CD4-positive, alpha-beta T cell treated with Interferon gamma for 1 hour (primary cell): ENCODE data around the gene VWA7.

Experiments
- DNase-seq: peaks from one replicate; pipeline ENCODE4 v3.0.0-alpha.2; 2020

The VWA7 gene

DNA sequence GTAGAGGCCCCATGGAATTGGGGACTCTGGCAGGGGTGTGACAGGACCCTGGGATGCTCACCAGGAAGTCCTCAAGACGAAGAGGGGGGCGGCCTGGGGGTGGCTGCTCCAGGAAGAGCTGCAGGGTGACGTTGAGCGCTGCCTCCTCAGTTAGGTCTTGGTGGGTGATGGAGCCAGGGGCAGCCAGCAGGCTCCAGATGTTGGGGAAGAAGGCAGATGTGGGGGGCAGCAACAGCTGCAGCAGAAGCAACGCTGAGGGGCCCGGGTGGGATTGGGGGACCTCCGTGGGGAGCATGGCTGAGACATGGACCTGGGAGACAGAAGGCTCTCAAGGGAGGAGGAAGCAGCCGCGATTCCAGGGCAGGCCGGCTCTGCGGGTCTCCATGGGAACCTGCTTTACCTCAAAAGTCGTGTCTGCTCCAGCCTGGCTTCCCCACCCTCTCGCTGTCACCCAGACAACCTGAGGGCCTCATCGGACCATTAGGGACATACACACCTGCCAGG lies 591 bp downstream of the VWA7 start:
- no peak for DNase-seq

DNA sequence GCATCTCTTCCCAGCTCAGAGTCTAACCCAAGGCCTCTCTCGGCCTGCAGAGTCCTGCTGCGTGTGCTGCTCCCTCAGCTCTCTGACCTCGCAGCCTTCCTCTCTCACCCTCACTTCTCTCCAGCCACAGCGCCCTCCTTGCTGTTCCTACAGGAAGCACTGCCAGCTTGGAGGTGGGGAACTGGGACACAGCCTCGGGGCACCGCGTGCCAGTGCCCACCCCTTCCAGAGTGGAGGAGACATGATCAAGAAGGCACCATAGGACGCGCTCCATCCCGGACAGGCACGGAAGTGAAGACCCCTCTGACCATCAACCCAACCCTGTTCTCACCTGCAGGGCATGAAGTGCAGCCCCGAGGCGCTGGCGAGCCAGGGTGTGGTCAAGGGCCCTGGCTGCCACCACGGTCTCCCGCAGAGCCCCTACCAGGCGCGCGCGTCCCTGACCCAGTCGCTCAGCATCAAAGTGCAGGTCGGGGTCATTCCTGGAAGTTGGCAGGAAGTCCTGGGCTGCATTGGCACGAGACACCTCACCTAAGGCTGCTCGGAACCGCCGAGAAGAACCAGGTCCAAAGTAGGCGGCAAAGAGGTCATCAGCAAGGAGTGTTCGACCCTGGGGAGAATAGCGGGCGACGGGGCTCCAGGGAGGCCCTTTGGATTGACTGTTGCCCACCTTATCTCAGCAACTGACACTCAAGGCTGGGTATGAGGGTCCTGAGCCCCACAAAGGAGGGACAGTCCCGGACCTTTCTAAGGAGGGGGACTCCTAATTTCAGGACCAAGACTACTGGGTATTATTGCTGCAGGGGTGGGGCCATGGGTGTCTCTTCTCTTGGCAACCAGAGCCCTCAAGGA lies 1.3 kb downstream of the VWA7 start:
- no peak for DNase-seq

DNA sequence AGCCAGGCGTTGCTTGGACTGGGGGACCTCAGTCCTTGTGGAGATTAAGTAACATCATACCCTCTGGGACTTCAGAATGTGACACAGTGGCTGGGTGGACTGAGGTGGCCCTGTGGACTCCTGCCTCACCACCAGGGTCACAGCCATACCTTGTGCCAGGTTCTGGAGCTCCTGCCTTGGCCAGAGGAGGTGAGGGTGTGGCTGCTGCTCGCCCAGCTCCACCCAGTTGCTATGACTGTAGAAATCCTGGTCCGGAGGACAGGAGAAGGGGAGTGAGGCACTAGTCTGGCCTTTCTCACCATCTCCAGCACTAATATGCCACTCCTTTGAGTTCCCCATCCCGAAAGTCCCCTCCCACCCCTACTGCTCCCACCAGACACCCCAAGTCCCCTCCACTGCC lies 1.9 kb downstream of the VWA7 start:
- no peak for DNase-seq

DNA sequence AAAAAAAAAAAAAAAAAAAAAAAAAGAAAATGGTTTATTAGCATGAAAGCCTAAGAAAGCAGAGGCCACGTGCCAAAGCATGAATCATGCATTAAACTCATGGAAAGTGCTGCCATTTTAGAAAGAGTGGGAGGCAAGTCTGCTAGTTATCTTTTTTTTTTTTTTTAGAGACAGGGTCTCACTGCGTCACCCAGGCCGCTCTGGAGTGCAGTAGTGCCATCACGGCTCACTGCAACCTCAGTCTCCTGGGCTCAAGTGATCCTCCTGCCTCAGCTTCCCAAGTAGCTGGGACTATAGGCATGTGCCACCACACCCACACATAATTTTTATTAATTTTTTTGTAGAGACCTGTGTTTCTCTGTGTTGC lies 5.2 kb downstream of the VWA7 start:
- DNase-seq = no peak

DNA sequence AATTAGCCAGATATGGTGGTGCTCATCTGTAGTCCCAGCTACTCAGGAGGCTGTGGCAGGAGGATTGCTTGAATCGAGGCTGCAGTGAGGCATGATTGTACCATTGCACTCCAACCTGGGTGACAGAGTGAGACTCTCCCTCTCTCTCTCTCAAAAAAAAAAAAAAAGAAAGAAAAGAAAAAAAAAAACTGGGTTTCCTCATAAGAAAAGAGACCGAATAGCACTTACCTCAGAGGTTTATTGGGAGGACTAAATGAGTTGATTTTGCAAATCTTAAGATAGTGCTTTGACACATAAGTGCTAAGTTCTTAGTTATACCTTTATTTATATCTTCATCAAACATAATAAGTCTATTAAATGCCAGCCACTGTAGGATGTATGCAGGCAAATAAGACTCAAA lies 6.3 kb downstream of the VWA7 start:
- DNase-seq = no peak

DNA sequence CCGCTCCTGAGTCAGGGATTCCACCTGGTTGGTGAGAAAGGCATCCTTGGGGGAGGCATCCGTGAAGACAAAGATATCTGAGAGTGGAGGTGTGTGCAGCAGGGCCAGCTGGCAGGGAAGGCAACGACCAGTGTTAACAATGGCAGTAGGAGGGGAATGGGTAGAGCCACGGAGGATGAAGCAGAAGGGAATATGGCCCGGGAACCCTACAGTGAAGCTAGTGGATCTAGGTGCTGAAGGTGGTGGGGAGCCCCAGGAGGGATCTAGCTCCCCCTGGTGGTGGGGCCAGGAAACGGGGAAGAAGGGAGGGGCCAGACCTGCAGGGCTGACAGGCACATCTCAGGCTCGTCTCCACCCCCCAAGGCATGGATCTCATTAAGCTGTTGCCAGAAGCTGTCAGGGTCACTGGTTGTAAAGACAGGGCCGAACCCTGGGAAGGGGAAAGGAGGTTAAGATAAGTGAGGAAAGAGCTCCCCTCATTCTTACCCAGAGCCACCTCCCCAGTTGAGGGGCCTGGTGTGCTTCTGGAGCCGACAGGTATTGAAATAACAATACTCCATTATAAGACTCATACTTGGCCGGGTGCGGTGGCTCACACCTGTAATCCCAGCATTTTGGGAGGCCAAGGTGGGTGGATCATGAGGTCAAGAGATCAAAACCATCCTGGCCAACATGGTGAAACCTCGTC lies 7.3 kb downstream of the VWA7 start:
- peak; percentile 81 for DNase-seq

DNA sequence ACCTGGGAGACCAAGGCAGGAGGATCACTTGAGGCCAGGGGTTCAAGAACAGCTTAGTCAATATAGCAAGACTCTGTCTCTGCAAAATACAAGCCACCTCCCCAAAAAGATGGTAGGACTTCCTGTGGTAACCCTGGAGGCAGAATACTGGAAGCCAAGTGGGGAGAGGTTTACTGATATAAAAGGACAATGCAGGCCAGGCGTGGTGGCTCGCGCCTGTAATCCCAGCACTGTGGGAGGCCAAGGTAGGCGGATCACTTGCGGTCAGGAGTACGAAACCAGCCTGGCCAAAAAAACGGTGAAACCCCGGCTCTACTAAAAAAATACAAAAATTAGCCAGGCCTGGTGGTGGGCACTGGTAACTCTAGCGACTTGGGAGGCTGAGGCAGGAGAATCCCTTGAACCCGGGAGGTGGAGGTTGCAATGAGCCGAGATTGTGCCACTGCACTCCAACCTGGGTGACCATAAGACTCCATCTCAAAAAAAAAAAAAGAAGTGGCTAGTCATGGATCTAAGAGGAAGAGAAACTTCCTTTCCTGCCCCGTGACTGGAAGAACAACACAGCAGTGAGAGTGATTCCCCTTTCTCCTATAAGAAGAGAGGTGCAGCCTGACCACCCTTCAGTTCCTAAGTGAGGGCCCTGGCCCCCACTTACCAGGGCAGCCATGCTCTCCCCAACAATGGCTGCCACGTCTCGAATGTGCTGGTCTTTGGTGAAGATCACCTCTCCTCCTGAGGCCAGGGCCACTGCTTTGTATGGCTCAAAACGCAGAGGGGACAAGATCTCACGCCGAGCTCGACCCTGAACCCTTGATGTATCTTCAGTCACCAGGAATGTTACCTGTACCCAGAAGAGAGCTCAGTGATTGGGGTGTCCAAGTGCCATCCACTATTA lies 8.5 kb downstream of the VWA7 start:
- DNase-seq = no peak

DNA sequence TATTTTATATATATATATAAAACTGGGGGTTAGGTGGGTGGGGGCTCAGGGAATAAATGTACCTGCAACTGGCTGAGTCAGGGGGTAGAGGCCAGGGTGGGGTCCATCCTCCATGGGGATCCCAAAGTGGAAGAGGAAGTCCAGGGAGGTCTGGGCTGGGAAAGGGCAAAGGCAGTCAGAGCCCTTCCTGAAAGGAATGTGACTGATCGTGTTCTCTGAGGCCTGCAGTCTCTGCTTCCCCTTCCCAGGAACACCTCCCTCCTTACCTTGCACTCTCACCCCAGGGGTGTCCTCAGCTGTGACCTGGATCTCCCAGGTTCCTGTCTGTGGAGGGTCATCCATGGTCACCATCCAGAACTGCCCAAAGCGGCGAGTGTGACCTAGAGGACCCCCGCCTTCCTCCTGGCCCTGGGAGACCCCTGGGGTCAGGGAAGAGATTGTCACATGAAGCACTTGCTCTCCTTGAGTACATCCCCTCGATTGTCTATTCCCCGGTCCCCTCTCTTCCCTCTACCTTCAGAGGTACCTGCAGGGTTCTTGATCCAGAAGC lies 10.0 kb downstream of the VWA7 start:
- no peak for DNase-seq

DNA sequence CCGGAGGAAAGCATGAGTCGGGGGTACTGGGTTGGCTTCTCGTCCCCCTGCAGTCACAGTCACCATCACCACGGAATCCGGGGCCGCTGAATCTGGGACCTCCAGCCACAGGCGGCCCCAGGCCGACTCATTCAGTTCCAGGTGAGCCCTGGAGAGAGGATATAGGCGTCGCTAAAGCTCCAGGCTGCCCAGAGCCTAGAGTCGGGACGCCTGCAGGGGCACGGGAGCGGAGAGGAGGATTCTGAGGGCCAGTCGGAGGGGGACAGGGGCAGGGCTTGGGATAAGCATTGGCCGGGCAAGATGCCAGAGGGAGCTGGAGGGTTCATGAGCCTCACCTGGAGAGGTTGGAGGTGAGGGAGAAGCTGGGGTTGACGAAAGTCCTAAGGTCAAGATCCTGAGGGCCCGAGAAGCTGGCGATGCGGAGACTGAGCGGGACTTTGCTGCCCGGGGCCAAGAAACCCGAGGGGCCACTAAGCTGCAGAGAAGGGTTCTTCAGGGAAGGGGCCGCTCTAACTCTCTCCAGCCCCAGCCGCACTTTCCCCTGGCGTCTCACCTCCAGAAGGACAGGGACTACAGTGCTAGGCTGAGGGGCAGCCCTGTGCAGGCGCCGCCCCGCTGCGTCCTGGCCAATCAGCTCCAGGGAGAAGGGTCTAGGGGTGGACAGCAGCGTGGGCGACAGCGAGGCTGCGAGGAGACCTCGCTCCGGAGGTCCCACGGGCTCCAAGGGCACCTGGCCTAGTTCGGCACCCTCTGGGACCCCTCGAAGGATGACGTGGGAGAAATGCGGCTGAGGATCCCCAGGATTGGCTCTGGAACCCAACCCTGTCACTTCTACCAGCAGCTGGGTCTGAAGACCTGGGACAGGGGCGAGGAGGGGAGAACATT lies 11.0 kb downstream of the VWA7 start:
- no peak for DNase-seq

DNA sequence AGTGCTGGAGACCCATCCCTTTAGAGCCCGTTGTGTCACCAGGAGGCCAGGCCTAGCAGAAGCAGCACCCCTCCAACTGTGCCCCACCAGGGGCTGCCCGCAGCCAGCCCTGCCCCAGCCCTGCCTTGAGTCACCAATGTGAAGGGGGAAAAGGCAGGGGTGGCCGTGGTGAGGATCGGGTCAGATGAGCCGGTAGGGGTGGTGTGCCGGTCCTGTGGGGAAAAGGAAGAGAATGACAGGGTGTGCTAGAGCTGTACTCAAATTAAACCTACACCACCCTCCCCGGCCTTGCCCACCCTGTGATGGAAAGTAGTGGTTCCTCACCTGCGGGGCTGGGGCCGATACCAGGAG lies 11.6 kb downstream of the VWA7 start:
- DNase-seq = no peak

DNA sequence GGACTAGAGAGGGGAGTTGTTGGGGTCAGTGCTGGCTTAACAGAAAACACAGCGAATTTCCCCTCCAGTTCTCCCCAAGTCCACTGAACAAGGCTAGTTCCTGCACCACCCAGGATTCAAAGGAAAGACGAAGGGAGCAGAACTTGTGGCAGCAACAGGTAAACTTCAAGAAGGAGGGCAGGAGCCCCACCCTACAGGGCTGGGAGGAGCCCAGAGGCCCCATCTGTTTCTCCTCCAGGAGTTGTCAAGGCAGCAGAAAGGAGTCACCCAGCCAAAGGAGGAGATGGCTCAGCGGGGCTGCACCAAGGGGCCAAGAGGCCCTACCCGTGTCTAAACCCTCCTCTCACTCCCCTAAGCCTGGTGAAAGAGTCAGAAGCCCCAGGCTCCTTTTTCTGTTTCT lies 12.9 kb downstream of the VWA7 start:
- DNase-seq = no peak

DNA sequence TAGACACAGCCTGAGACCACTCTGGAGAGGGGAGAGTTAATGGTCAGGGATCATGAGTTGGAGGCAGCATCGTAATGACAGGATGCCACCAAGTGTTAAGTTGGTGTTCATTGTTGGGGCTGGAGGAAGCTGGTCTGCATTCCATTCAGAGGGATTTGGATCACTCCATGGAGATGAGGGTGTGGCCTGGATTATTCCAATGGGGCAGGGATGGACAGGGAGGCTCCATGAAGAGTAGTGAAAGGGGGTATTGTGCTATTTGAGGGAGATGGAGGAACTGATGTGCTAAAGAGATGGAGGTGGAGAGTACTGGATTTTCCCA lies 13.5 kb downstream of the VWA7 start:
- no peak for DNase-seq

DNA sequence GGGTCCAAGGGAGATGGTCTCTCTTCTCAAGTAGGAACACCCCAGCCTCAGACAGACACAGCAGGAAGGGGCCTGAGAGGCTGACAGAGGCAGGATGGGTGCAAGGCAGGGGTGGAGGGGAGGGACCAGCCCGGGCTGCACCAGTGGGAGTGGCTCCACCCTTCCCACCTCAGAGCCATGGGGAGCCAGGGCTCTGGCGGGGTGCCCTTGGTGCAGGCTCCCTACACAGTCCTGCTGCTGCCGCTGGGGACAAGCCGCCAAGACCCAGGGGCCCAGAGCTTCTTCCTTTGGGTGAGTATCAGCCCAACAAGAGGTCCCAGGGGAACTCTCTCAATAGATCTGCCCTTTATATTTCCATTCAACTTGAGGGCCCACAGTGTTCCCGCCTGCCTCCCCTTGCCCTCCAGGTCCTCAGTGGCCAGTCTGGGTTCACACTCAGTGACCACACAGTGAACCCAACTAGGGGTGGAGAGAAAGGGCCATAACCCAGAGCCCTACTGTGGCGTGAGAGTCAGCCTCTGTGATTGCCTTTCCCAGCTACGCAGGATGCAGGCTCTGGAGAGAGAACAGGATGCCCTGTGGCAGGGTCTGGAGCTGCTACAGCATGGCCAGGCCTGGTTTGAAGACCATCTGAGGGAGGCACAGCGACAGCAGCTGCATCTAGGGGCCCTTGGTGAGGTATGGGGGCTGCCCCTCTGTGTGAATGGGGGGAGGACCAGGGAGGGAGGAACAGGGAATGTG lies 14.1 kb downstream of the VWA7 start:
- DNase-seq = no peak

DNA sequence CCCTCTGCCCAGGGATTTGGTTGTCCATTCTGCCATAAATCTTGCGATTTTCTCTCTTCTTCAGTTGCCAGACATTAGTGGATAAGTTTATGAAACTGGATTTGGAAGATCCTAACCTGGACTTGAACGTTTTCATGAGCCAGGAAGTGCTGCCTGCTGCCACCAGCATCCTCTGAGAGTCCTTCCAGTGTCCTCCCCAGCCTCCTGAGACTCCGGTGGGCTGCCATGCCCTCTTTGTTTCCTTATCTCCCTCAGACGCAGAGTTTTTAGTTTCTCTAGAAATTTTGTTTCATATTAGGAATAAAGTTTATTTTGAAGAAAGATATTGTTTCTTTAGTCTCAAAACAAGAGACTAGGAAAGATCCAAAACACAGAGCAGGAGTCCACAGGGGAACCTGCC lies 14.8 kb downstream of the VWA7 start, which contains the start of gene SAPCD1:
Gene SAPCD1, plus strand, starts transcription at position 301 of the 400 bp plus-strand sequence. CDS start 399 bp downstream, outside the sequence.
- no peak for DNase-seq

DNA sequence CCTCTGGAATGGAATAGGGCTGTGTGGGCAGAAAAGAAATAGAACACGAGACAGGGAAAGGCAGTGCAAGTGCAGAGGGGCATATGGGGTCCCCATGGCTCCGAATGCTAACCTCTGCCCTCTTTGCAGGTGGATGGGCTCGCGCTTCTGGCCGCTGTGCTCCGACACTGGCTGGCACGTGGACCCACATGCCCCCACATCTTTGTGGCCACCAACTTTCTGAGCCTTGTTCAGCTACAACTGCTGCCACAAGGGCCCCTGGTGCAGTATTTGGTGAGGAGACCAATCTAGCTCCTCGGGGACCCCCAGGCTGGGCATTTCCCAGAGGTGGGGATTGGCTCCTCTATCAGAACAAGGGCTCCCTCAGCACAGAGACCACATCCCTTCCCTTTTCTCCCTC lies 15.8 kb downstream of the VWA7 start:
- no peak for DNase-seq

DNA sequence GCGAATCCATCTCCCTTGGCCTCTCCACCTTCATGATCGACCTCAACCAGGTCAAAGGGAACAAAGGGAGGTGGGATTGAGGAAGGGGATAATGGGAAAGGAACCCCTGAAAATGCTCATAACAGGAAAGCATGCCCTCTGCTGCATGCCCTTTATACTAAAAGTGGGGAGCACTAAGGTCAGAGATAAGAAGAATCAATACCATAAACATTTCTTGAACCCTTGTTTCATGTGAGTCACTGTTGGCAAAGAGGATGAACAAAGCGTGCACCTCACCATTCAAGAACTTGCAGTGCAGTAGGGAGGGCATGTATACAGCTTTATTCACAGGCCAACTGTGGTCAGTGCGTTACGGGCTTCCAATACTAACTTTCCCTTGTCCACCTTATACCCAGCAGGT lies 16.3 kb downstream of the VWA7 start:
- no peak for DNase-seq

DNA sequence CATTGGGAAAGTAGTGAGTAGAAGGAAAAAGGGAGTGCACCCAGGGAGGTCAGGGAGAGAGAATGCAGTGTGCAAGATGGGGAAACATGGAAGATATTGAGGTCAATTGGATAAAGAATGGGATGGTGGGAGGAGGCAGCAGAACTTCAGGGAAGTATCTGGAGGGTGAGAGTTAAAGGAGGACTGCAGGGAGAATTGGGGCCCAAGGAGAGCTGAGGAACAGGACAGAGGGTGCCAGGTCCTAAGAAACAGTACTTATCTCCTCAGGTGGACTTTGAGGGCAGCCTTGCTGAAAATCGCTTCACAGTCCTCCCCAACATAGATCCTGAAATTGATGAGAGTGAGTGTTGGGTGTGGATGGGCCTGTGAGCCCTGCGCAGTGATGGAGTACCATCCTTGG lies 18.8 kb downstream of the VWA7 start:
- DNase-seq = no peak

DNA sequence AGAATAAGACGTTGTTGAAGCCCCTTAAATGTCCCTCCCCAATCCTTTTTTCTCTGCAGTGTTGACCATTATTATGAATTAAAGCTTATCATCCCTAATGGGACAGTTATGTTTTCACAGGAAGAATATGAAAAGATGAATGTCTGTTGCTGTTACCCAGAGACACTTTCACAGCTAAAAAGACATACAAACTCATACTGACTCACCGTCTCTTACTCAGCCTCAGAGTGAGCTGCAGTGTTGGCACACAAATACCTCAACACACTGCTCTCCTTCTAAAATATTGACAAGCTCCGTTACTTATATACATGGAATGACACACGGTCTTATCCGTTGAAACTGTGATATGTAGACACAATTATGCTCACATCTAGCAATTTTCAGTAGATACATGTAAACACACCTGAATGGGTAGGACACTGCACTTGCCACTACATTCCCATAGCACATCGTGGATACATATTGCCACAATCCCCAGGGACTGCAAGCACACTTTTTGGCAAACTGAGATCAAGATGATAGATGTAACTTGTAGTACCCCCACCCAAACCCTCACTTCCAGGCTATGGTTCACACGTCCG lies 24.3 kb downstream of the VWA7 start:
- no peak for DNase-seq

DNA sequence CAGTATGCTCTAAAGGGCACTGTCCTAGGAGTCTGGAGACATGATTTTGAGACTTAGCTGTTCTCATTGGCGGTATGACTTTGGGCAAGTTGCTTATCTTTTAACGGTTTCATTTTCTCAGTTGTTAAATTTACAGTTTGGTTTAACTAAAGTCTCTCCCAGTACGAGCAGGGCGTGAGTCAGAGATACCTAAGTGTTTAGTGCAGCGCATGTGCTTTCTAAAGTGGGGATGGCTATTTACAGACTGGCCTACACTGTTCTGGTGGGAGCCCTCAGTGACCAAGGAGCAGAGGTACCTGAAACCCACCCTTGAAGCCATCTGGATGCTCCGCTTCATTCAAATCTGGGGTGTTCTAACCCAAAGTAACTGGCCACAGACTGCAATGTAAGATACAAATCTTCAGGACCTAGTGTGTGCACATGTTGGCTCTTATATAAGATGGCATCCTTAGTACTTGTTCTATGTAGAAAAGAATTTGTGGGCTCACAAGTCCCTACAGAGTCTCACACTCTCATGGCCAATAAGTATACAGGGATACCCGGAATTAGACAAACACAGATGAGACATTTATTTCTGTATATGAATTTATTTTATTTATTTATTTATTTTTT lies 26.6 kb downstream of the VWA7 start:
- DNase-seq = no peak

DNA sequence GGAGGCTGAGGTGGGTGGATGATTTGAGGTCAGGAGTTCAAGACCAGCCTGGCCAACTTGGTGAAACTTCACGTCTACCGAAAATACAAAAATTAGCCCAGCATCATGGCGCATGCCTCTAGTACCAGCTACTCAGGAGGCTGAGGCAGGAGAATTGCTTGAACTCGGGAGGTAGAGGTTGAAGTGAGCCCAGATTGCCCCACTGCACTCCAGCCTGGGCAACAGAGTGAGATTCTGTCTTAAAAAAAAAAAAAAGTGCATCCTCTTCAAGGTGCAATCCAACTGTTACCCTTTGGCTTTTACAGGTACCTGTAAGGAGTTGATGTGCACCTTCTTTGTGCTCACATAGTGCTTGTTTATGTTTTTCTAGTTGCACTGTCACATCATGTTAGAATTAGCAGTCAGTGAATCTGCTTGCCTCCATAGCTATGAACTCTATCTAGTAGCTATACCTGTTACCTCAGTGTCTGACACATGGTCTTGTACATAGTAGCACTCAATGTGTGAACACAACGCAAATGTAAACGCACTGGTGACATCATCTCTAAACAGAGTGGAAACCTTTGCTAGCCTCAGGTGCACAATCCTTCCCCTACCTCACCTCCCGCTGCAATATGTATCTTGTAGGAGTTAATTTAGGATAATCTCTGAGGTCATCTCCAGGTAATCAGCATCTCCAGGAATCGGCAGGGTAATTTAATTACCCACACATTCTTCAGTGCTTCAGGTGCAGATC lies 27.7 kb downstream of the VWA7 start:
- DNase-seq = no peak
